ENCODE data around the gene GPR183. TPM values are rescaled to one million over a fixed set of nuclear protein-coding genes. Genes with fewer than 3 reads are reported as not detected.

The GPR183 gene
- total RNA-seq, 1 donor from 2014 or later: 4.7 TPM

DNA sequence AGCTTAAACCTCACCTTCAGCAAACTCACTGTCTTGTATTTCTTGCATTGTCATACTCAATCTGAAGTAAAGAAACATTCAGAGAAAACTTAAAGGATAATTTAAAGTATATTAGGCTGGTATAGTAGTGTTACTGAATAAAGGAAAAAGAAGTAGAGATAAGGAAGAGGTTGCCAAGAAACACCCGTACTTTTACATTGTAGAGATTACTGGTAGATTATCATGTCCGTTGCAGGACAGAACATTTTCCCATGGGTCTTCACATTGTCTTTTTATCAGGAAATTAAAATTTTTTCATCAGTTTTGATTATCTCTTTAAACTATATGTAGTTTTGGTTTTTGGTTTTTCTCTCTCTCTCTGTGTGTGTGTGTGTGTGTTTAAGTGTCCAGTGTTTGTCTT lies 19.9 kb upstream of the GPR183 start:
- Histone ChIP-seq H3K9me3 (ENCODE audit: control insufficient read depth in 3 of 3, low read length in 3 of 3) (no peaks in the 10 kb centered on the region), H3K9ac (ENCODE audit: low read depth in 1 of 3, low read length in 3 of 3) (no peak overlapping the region), H3K4me3 (ENCODE audit: low read length in 3 of 3) (no peak overlapping the region), H3K4me1 (ENCODE audit: control insufficient read depth in 3 of 3, insufficient read depth in 3 of 3, low read length in 3 of 3) (peaks cover 0 to 5% (median 5%) of the 10 kb centered on the region in 3 donors), H3K27ac (ENCODE audit: low read depth, low read length) (no peak overlapping the region), H3K27me3 (ENCODE audit: control insufficient read depth in 3 of 3, insufficient read depth in 3 of 3, low read length in 3 of 3) (no peaks in the 10 kb centered on the region), H3K36me3 (ENCODE audit: control insufficient read depth in 3 of 3, insufficient read depth in 3 of 3, low read length in 3 of 3) (peaks cover 0 to 6% (median 3%) of the 10 kb centered on the region in 3 donors)

DNA sequence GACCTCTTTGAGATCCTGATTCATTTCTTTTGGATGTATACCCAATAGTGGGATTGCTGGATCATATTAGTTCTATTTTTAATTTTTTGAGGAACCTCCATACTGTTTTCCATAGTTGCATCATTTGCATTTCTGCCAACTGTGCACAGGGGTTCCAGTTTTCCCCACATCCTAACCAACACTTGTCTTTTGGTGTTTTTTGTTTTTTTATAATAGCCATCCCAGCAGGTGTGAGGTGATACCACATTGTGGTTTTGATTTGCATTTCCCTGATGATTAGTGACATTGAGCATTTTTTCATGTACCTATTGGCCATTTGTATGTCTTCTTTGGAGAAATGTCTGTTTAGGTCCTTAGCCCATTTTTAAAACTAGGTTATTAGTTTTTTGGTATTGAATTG lies 18.8 kb upstream of the GPR183 start:
- H3K27ac ChIP-seq (ENCODE audit: low read depth, low read length): no peak overlapping the region
- no peak overlapping the region for H3K4me3 ChIP-seq (ENCODE audit: low read length in 3 of 3)
- H3K9ac ChIP-seq (ENCODE audit: low read depth in 1 of 3, low read length in 3 of 3): no peak overlapping the region
- no peaks in the 10 kb centered on the region for H3K9me3 ChIP-seq (ENCODE audit: control insufficient read depth in 3 of 3, low read length in 3 of 3)
- no peaks in the 10 kb centered on the region for H3K27me3 ChIP-seq (ENCODE audit: control insufficient read depth in 3 of 3, insufficient read depth in 3 of 3, low read length in 3 of 3)
- peaks cover 0 to 6% (median 3%) of the 10 kb centered on the region in 3 donors for H3K36me3 ChIP-seq (ENCODE audit: control insufficient read depth in 3 of 3, insufficient read depth in 3 of 3, low read length in 3 of 3)
- H3K4me1 ChIP-seq (ENCODE audit: control insufficient read depth in 3 of 3, insufficient read depth in 3 of 3, low read length in 3 of 3): peaks cover 0 to 3% (median 2%) of the 10 kb centered on the region in 3 donors

DNA sequence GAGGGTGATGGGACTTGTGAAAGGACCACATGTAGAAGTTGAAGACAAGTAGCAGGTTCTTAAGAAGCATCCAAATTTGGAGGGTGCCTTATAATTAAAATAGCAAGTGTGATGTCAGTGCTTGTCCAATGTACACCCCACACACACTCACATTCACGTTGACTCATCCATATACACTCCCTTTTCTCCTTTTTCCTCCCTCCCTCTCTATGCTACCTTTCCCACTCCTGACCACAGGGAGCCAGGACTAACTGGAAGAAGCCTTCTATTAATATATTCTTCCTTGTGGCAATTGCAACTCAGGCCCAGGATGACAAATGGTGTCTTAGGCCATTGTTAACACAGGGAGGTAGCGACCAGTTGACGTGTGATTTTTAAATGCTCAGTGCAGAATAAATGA lies 16.3 kb upstream of the GPR183 start:
- Histone ChIP-seq H3K27me3 (ENCODE audit: control insufficient read depth in 3 of 3, insufficient read depth in 3 of 3, low read length in 3 of 3) (no peaks in the 10 kb centered on the region), H3K9ac (ENCODE audit: low read depth in 1 of 3, low read length in 3 of 3) (no peak overlapping the region)

DNA sequence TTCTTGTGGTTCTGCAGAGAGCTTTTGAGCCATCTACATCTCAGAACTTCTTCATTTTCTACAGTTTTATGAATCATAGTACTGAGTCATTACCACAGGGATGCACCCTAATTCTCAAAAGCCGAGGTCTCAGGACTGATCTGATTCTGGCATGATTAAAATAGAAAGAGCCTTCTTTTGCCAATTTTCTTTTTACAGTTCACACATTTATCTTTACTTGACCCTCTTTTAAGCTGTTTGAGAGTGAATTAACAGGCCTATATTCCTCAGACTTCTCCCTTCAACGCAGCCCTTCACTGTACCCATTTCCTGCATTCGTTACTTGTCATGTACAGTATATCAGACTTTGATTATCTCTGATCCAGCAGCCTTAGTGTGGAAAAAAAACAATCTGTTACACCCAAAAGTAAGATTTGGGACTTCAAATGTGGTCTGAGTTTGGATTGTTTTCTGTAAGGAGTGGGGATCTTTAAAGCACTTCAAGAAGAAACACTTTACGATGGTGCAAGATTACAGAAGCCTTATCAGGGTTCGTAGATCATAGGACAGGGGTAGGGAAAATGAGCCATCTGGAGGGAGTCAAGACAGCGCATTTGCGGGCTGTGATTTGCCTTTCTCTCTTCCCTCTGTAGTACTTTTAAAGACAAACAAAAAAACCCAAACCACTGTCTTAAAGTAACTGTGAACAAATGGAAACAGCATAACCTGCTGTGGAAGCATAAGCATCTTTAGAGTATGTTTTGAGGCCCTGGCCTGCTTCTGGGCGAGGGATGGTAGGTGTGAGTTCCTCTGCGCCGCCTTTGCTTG lies 15.3 kb upstream of the GPR183 start:
- Histone ChIP-seq H3K9me3 (ENCODE audit: control insufficient read depth in 3 of 3, low read length in 3 of 3) (no peaks in the 10 kb centered on the region), H3K4me1 (ENCODE audit: control insufficient read depth in 3 of 3, insufficient read depth in 3 of 3, low read length in 3 of 3) (peaks cover 0 to 3% (median 2%) of the 10 kb centered on the region in 3 donors), H3K27ac (ENCODE audit: low read depth, low read length) (peak overlapping the region; percentile 42), H3K4me3 (ENCODE audit: low read length in 3 of 3) (no peak overlapping the region), H3K36me3 (ENCODE audit: control insufficient read depth in 3 of 3, insufficient read depth in 3 of 3, low read length in 3 of 3) (peaks cover 0 to 3% (median 0%) of the 10 kb centered on the region in 3 donors), H3K27me3 (ENCODE audit: control insufficient read depth in 3 of 3, insufficient read depth in 3 of 3, low read length in 3 of 3) (no peaks in the 10 kb centered on the region), H3K9ac (ENCODE audit: low read depth in 1 of 3, low read length in 3 of 3) (no peak overlapping the region)

More for the DNA sequence above, 16.3 kb upstream of the GPR183 start:
- Histone ChIP-seq H3K27ac (ENCODE audit: low read depth, low read length) (peak overlapping the region; percentile 28), H3K4me3 (ENCODE audit: low read length in 3 of 3) (no peak overlapping the region), H3K9me3 (ENCODE audit: control insufficient read depth in 3 of 3, low read length in 3 of 3) (no peaks in the 10 kb centered on the region), H3K36me3 (ENCODE audit: control insufficient read depth in 3 of 3, insufficient read depth in 3 of 3, low read length in 3 of 3) (peaks cover 3 to 4% (median 3%) of the 10 kb centered on the region in 3 donors), H3K4me1 (ENCODE audit: control insufficient read depth in 3 of 3, insufficient read depth in 3 of 3, low read length in 3 of 3) (peaks cover 0 to 3% (median 2%) of the 10 kb centered on the region in 3 donors)

- Histone ChIP-seq H3K9ac (ENCODE audit: low read depth in 1 of 3, low read length in 3 of 3) (no peak overlapping the region), H3K4me1 (ENCODE audit: control insufficient read depth in 3 of 3, insufficient read depth in 3 of 3, low read length in 3 of 3) (peaks cover 0 to 3% (median 2%) of the 10 kb centered on the region in 3 donors), H3K27me3 (ENCODE audit: control insufficient read depth in 3 of 3, insufficient read depth in 3 of 3, low read length in 3 of 3) (no peaks in the 10 kb centered on the region), H3K9me3 (ENCODE audit: control insufficient read depth in 3 of 3, low read length in 3 of 3) (no peaks in the 10 kb centered on the region), H3K27ac (ENCODE audit: low read depth, low read length) (peak overlapping the region; percentile 42), H3K4me3 (ENCODE audit: low read length in 3 of 3) (no peak overlapping the region), H3K36me3 (ENCODE audit: control insufficient read depth in 3 of 3, insufficient read depth in 3 of 3, low read length in 3 of 3) (peaks cover 0 to 3% (median 0%) of the 10 kb centered on the region in 3 donors)
Measured at GRCh38 chr13:99321709-99322108, 14.5 kb upstream of the GPR183 start.

DNA sequence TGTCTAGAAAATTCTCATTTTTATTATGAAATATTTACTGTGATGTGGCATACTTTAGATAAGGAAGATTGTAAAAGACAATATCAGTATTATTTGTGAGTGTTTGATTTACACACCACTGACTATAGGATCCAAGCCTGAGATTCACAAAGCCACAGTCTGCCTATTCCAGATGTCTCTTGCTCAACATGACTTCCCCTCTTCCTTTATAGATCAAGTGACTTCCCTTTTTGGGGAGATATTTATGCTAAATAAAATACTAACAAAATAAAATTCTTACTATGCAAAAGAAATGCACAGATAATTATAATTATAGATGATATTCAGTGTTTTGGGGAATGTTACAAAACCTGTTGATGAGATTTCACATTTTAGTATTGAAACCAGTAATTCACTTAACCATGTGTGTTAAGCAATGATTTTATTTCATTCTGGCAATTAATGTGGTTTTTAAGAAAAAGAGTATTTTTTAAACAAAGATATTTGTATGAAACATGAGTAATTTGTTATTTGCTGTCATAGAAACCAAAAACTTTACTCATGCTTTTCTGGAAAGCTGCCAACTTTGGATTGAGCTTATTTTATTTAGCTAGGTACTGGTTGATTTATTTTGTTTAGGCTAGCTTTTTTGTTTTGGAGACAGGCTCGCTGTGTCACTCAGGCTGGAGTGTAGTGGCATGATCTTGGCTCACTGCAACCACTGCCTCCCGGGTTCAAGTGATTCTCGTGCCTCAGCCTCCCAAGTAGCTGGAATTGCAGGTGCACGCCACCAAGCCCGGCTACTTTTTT lies 13.7 kb upstream of the GPR183 start:
- Histone ChIP-seq H3K9me3 (ENCODE audit: control insufficient read depth in 3 of 3, low read length in 3 of 3) (no peaks in the 10 kb centered on the region), H3K27me3 (ENCODE audit: control insufficient read depth in 3 of 3, insufficient read depth in 3 of 3, low read length in 3 of 3) (no peaks in the 10 kb centered on the region), H3K4me1 (ENCODE audit: control insufficient read depth in 3 of 3, insufficient read depth in 3 of 3, low read length in 3 of 3) (peaks cover 0 to 3% (median 2%) of the 10 kb centered on the region in 3 donors), H3K9ac (ENCODE audit: low read depth in 1 of 3, low read length in 3 of 3) (no peak overlapping the region), H3K27ac (ENCODE audit: low read depth, low read length) (no peak overlapping the region), H3K36me3 (ENCODE audit: control insufficient read depth in 3 of 3, insufficient read depth in 3 of 3, low read length in 3 of 3) (peaks cover 0 to 3% (median 0%) of the 10 kb centered on the region in 3 donors), H3K4me3 (ENCODE audit: low read length in 3 of 3) (no peak overlapping the region)

GRCh38 chr13:99316657-99317256 lies 9.6 kb upstream of the GPR183 start:
- Histone ChIP-seq H3K4me1 (ENCODE audit: control insufficient read depth in 3 of 3, insufficient read depth in 3 of 3, low read length in 3 of 3) (peaks cover 8 to 17% (median 12%) of the 10 kb centered on the region in 3 donors), H3K27ac (ENCODE audit: low read depth, low read length) (no peak overlapping the region), H3K4me3 (ENCODE audit: low read length in 3 of 3) (no peak overlapping the region), H3K9ac (ENCODE audit: low read depth in 1 of 3, low read length in 3 of 3) (no peak overlapping the region), H3K27me3 (ENCODE audit: control insufficient read depth in 3 of 3, insufficient read depth in 3 of 3, low read length in 3 of 3) (no peaks in the 10 kb centered on the region), H3K36me3 (ENCODE audit: control insufficient read depth in 3 of 3, insufficient read depth in 3 of 3, low read length in 3 of 3) (peaks cover 0 to 3% (median 3%) of the 10 kb centered on the region in 3 donors), H3K9me3 (ENCODE audit: control insufficient read depth in 3 of 3, low read length in 3 of 3) (no peaks in the 10 kb centered on the region)

DNA sequence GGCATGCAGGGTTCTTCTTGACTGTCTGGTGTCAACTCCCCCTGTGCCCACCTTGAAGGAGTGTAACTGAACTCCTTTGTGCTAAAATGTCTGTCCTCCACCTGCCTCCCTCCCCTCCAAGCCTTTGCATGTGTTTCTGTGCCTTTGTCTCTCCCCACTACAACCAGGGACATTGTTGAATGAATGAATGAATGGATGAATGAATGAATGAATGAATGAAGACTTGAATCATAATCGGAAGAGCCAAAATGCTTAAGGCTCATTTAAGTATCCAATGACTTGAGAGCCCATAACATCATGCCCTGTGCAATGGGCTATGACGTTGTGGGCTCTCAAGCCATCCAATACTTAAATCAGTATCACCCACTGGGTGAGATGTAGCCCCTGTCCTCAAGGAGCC lies 9.0 kb upstream of the GPR183 start:
- H3K9me3 ChIP-seq (ENCODE audit: control insufficient read depth in 3 of 3, low read length in 3 of 3): no peaks in the 10 kb centered on the region
- no peaks in the 10 kb centered on the region for H3K27me3 ChIP-seq (ENCODE audit: control insufficient read depth in 3 of 3, insufficient read depth in 3 of 3, low read length in 3 of 3)
- H3K36me3 ChIP-seq (ENCODE audit: control insufficient read depth in 3 of 3, insufficient read depth in 3 of 3, low read length in 3 of 3): peaks cover 0 to 3% (median 3%) of the 10 kb centered on the region in 3 donors
- H3K4me1 ChIP-seq (ENCODE audit: control insufficient read depth in 3 of 3, insufficient read depth in 3 of 3, low read length in 3 of 3): peaks cover 8 to 17% (median 12%) of the 10 kb centered on the region in 3 donors
- H3K9ac ChIP-seq (ENCODE audit: low read depth in 1 of 3, low read length in 3 of 3): no peak overlapping the region
- no peak overlapping the region for H3K4me3 ChIP-seq (ENCODE audit: low read length in 3 of 3)
- H3K27ac ChIP-seq (ENCODE audit: low read depth, low read length): no peak overlapping the region

GRCh38 chr13:99315186-99315585 lies 8.0 kb upstream of the GPR183 start:
- Histone ChIP-seq H3K4me1 (ENCODE audit: control insufficient read depth in 3 of 3, insufficient read depth in 3 of 3, low read length in 3 of 3) (peaks cover 8 to 20% (median 12%) of the 10 kb centered on the region in 3 donors), H3K9ac (ENCODE audit: low read depth in 1 of 3, low read length in 3 of 3) (no peak overlapping the region), H3K4me3 (ENCODE audit: low read length in 3 of 3) (no peak overlapping the region), H3K27ac (ENCODE audit: low read depth, low read length) (peak overlapping the region; percentile 0), H3K27me3 (ENCODE audit: control insufficient read depth in 3 of 3, insufficient read depth in 3 of 3, low read length in 3 of 3) (no peaks in the 10 kb centered on the region), H3K9me3 (ENCODE audit: control insufficient read depth in 3 of 3, low read length in 3 of 3) (no peaks in the 10 kb centered on the region), H3K36me3 (ENCODE audit: control insufficient read depth in 3 of 3, insufficient read depth in 3 of 3, low read length in 3 of 3) (peaks cover 0 to 3% (median 3%) of the 10 kb centered on the region in 3 donors)

Data from skeletal muscle tissue (tissue), 4 donors.